ENCODE results near the gene NDUFC1.
A peak's percentile ranks its signal among the peaks of the same experiment; 100 is the strongest.

NDUFC1 gene

GRCh38 chr4:139247241-139247640 lies 55.0 kb downstream of the NDUFC1 start:
- DNase-seq (ENCODE audit: low spot score) = no peak

GRCh38 chr4:139246166-139246565 lies 56.1 kb downstream of the NDUFC1 start:
- no peak for DNase-seq (ENCODE audit: low spot score)

- no peak for DNase-seq (ENCODE audit: low spot score)
These were observed 56.7 kb downstream of the NDUFC1 start for GRCh38 chr4:139245590-139245989.

GRCh38 chr4:139243448-139244365 lies 58.6 kb downstream of the NDUFC1 start:
- peak; percentile 82 for DNase-seq (ENCODE audit: low spot score)

- peak; percentile 47 for DNase-seq (ENCODE audit: low spot score)
These were observed 59.7 kb downstream of the NDUFC1 start for GRCh38 chr4:139242511-139243051.

GRCh38 chr4:139241784-139242151 lies 60.5 kb downstream of the NDUFC1 start:
- no peak for DNase-seq (ENCODE audit: low spot score)

GRCh38 chr4:139241086-139241783 lies 61.0 kb downstream of the NDUFC1 start:
- no peak for DNase-seq (ENCODE audit: low spot score)
